HG03469 (cell line): Measurements from ENCODE around the gene HSP90AB1.
A peak's percentile ranks its signal among the peaks of the same experiment; 100 is the strongest.

Experiments
- ATAC-seq: cut with Tn5 transposase; IDR thresholded peaks from one replicate; pipeline ENCODE4 v1.9.1; 2021; ENCODE audit warnings: mild to moderate bottlenecking, moderate library complexity, moderate number of reproducible peaks; ENCODE audit not compliant: unreplicated experiment

HSP90AB1 gene

DNA sequence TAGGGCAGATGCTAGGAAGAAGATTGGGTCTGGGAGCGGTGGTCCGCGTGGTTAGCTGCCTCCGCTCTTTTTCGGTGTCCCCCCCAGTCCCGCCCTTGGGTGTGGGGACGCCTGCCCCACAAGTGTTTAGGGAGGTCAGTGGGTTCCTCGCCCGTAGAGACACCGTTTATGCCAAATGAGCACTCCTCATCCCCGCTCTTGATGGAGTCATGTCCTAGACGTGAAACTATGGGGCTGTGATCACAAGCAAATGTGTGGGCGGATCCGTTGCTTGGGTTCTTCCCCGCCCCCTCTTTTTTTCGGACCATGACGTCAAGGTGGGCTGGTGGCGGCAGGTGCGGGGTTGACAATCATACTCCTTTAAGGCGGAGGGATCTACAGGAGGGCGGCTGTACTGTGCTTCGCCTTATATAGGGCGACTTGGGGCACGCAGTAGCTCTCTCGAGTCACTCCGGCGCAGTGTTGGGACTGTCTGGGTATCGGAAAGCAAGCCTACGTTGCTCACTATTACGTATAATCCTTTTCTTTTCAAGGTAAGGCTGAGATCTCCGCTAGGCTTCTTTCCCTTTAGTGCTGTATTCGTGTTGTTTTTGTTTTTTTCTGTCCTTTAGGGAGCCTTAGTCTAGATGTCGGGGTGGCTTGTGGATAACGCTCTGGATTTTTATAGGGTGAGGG lies at the start of gene HSP90AB1:
Gene HSP90AB1 (plus strand): TSS at position 439 of the 675 bp plus-strand sequence. CDS start 1,529 bp downstream, outside the sequence.
- ATAC-seq: peak; percentile 42

- ATAC-seq: no peak
These were observed 48.2 kb upstream of the HSP90AB1 start for GRCh38 chr6:44198684-44199083.

- no peak for ATAC-seq
These were observed 47.0 kb upstream of the HSP90AB1 start for GRCh38 chr6:44199883-44200282.

DNA sequence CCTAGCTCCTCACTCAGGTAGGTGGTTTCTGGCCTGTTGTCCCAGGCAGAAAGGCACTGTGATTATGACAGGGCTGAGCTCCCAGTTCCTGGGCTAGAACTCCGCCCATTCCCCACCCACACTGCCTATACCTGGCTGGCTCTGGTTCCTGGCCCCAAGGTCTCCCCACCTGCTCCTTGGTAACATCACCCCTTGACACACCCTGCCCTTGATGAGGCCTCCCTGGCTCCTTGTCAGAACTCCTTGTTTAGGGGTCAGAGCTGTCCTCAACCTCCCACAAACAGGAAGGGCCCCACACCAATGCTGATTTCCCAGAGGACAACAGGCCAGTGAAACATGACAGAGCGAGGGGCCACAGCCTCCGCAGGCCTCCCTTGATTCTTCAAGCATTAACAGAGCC lies 45.7 kb upstream of the HSP90AB1 start:
- no peak for ATAC-seq

- ATAC-seq: no peak
These were observed 45.1 kb upstream of the HSP90AB1 start for GRCh38 chr6:44201638-44202303.

DNA sequence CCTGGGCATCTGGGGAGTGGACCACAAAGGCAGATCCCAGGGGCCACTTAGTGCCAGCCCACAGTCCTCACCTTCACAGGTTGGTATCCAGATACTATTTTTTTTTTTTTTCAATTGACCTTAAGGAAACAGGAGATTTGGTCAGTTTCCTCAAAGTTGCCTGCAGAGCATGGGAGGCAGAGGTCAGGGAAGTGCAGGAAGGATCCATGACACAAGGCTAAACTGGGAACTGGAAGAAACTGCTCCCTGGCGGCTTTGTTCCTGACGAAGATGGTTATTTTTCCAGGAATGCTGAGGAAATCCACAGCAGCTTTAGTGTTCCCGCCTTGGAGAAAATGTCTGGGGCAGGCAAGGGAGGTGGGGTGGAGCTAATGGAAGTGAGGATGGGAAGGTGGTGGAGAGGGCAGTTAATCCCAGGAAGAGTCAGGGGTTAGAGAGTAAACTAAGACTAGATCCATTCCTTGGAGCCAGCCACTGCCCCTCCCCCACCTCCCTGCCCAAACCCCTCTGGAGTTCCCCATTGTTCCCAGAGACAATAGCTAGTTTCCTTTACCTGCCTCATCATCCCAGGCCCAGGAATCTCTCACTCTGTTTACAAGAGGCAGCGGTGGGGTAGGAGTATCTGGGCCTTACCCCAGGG lies 44.4 kb upstream of the HSP90AB1 start:
- no peak for ATAC-seq

- ATAC-seq: no peak
These were observed 43.7 kb upstream of the HSP90AB1 start for GRCh38 chr6:44202972-44203750.

DNA sequence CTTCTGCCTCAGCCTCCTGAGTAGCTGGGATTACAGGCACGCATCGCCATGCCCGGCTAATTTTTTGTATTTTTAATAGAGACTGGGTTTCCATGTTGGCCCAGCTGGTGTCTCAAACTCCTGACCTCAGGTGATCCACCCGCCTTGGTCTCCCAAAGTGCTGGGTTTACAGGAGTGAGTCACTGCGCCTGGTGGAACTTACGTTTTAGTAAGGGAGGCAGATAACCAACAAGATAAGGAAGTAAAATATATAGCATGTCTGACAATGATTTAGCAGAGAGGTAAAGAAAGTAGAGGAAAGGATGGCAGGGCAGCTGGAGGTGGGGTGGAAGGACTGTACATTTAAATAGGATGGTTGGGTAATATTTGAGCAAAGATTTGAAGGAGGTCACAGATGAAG lies 42.9 kb upstream of the HSP90AB1 start:
- ATAC-seq: no peak

GRCh38 chr6:44207966-44208365 lies 38.9 kb upstream of the HSP90AB1 start:
- ATAC-seq: no peak

DNA sequence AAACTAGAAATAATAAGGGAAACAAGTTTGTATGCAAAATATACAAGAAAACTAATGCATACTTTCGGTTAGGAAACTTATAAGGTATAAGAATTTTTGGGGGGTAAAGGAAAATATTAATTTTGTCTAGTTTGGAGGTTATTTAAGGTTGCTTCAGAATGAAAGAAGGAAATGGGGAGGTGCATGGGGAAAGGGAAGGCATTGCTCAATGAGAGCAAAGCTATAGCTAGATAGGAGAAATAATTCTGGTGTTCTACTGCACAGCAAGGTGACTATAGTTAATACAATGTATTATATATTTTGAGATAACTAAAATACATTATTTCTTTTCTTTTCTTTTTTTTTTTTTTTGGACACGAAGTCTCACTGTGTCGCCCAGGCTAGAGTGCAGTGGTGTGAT lies 35.6 kb upstream of the HSP90AB1 start:
- ATAC-seq: no peak

- ATAC-seq: no peak
These were observed 32.6 kb upstream of the HSP90AB1 start for GRCh38 chr6:44214307-44214706.

DNA sequence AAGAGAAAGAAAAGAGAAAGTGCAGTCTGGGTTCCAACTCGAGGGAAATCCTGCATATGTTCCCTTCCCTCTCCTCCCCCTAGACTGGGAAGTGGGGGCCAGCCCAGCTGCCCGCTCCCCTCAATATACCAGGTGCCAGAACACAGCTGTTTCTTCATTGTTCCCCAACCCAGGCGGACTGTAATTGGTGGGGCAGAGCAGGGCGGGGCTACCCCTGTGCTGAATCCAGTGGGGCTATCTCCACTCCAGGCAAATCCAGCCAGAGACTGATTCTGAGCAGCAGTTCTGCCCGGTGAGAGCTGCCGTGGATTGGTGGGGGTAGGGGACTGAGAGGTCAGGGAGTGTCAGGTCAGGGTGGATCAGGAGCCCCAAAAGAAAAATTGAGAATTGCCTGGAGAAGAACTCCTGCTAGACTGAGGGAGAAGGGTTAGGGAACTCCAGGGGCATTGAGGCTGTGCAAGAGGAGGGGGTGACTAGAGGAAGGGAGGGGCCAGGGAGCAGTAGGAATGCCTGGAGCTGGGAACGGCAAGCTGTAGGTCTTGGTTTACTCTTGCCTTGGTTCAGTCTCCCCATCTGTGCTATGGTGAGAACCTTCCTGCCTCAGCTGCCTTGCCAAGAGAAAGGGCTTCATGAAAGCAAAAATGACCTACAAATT lies 30.1 kb upstream of the HSP90AB1 start, which contains the start of gene MYMX:
Gene MYMX (plus strand): TSS at position 250 of the 655 bp plus-strand sequence. CDS start 546 bp downstream, outside the sequence.
- no peak for ATAC-seq

DNA sequence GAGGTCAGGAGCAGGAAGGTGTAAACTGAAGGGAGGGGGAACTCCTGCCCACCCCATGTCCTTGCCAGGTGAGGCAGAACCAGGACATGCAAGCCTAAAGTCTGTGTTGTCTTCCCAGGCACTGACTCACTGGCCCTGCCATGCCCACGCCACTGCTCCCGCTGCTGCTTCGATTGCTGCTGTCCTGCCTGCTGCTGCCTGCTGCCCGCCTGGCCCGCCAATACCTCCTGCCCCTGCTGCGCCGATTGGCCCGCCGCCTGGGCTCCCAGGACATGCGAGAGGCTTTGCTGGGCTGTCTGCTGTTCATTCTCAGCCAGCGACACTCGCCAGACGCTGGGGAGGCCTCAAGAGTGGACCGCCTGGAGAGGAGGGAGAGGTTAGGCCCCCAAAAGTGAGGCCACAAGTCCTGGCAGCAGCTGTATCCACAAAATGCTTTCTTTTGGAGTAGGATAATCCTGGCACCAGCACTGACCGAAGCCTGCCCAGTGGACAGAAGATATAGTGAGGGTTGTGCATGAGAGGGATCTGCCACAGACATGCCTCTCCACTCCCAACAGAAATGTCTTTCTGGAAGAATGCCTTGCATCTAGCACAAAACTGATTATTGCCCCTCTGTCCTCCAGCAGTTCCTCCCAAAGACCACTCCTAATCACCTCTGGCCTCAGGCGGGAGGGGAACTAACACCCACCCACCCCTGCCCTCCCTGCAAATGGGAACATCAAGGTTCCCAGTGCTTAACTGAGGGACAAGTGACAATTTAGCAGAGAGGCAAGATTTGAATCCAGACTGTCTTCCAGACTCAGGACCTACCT lies 29.4 kb upstream of the HSP90AB1 start:
- ATAC-seq: no peak

- peak; percentile 30 for ATAC-seq
These were observed 27.7 kb upstream of the HSP90AB1 start for GRCh38 chr6:44219053-44219814.

- no peak for ATAC-seq
These were observed 26.8 kb upstream of the HSP90AB1 start for GRCh38 chr6:44219815-44220784.

GRCh38 chr6:44220913-44221290 lies 26.0 kb upstream of the HSP90AB1 start:
- ATAC-seq: no peak

- ATAC-seq: no peak
These were observed 25.5 kb upstream of the HSP90AB1 start for GRCh38 chr6:44221291-44221960.
